Sigmoid colon (tissue), 3 donors: ENCODE data around the gene ARHGAP18.

Source experiments
- POLR2A ChIP-seq, 2 donors: fragments of 450-650 bp; IDR thresholded peaks; one replicate each; pipeline ENCODE4 v1.6.1; 2016; ENCODE audit warnings: antibody characterized with exemption in 2 of 2, mild to moderate bottlenecking in 2 of 2, moderate library complexity in 2 of 2
- TF ChIP-seq, protein P1 (sequence below), 4 experiments: fragments of 450-650 bp in 3 of 4; fragments of 200-600 bp in 1 of 4; IDR thresholded peaks; one replicate each; pipeline ENCODE4 v1.5.1; 2016 to 2019; ENCODE audit warnings: antibody characterized with exemption in 4 of 4, mild to moderate bottlenecking in 3 of 4, moderate library complexity in 2 of 4

GRCh38 chr6:129623008-129623732 lies 86.8 kb downstream of the ARHGAP18 start:
- TF ChIP-seq, protein P1, sequence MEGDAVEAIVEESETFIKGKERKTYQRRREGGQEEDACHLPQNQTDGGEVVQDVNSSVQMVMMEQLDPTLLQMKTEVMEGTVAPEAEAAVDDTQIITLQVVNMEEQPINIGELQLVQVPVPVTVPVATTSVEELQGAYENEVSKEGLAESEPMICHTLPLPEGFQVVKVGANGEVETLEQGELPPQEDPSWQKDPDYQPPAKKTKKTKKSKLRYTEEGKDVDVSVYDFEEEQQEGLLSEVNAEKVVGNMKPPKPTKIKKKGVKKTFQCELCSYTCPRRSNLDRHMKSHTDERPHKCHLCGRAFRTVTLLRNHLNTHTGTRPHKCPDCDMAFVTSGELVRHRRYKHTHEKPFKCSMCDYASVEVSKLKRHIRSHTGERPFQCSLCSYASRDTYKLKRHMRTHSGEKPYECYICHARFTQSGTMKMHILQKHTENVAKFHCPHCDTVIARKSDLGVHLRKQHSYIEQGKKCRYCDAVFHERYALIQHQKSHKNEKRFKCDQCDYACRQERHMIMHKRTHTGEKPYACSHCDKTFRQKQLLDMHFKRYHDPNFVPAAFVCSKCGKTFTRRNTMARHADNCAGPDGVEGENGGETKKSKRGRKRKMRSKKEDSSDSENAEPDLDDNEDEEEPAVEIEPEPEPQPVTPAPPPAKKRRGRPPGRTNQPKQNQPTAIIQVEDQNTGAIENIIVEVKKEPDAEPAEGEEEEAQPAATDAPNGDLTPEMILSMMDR (IDR thresholded peaks at IDR 0.05) = no peak
- no peak for TF ChIP-seq POLR2A (IDR thresholded peaks at IDR 0.05)
